ENCODE measurements around the gene NRG2.

- no peak for TF ChIP-seq CTCF (IDR thresholded peaks at IDR 0.05)
- no peak for TF ChIP-seq POLR2A (IDR thresholded peaks at IDR 0.05)
Measured at GRCh38 chr5:139810341-139811273, 232.5 kb downstream of the NRG2 start.

Measured in uterus (tissue), 2 donors.